Nephron progenitor cell (in vitro differentiated cells): ENCODE measurements around the gene ITPK1.

ENCODE experiments used
- DNase-seq: peaks from one replicate; pipeline ENCODE4 v3.0.0; 2021
- H3K27ac Mint-ChIP-seq: 2 replicates; pipeline ENCODE4 v1.8.0; 2021; ENCODE audit warnings: mild to moderate bottlenecking, moderate library complexity, mixed read lengths
- H3K27me3 Mint-ChIP-seq: 2 replicates; pipeline ENCODE4 v1.8.0; 2021; ENCODE audit warnings: mild to moderate bottlenecking, low read depth, mixed read lengths; ENCODE audit not compliant: poor library complexity
- H3K36me3 Mint-ChIP-seq: 2 replicates; pipeline ENCODE4 v1.8.0; 2021; ENCODE audit warnings: low read depth, mixed read lengths
- H3K4me1 Mint-ChIP-seq: 2 replicates; pipeline ENCODE4 v1.8.0; 2021; ENCODE audit warnings: mixed read lengths
- H3K4me3 Mint-ChIP-seq: 2 replicates; pipeline ENCODE4 v1.8.0; 2021; ENCODE audit warnings: mild to moderate bottlenecking, moderate library complexity, mixed read lengths
- H3K9me3 Mint-ChIP-seq: 2 replicates; pipeline ENCODE4 v1.8.0; 2021; ENCODE audit warnings: mild to moderate bottlenecking, moderate library complexity, mixed read lengths
- CTCF ChIP-seq: fragments of 200-600 bp; sonication (generic); IDR thresholded peaks from 2 replicates; pipeline ENCODE4 v1.5.0; 2021; ENCODE audit warnings: antibody characterized with exemption

Gene ITPK1

GRCh38 chr14:93079865-93080403 lies 35.8 kb downstream of the ITPK1 start:
- Mint-ChIP-seq H3K36me3 (no peaks in the 10 kb centered on the region), H3K27ac (no peak overlapping the region), H3K4me3 (no peak overlapping the region), H3K9me3 (no peaks in the 10 kb centered on the region), H3K27me3 (peaks cover 7% of the 10 kb centered on the region), H3K4me1 (peaks cover 48% of the 10 kb centered on the region)
- no peak for TF ChIP-seq CTCF
- no peak for DNase-seq

- no peaks in the 10 kb centered on the region for H3K36me3 Mint-ChIP-seq
- TF ChIP-seq CTCF, result no peak
- no peak overlapping the region for H3K27ac Mint-ChIP-seq
- H3K9me3 Mint-ChIP-seq, result no peaks in the 10 kb centered on the region
- no peak overlapping the region for H3K4me3 Mint-ChIP-seq
- DNase-seq, result no peak
- peaks cover 7% of the 10 kb centered on the region for H3K27me3 Mint-ChIP-seq
- peaks cover 51% of the 10 kb centered on the region for H3K4me1 Mint-ChIP-seq
These were observed 36.4 kb downstream of the ITPK1 start for GRCh38 chr14:93079321-93079720.

GRCh38 chr14:93078870-93079269 lies 36.9 kb downstream of the ITPK1 start:
- Mint-ChIP-seq H3K9me3 (no peaks in the 10 kb centered on the region), H3K36me3 (no peaks in the 10 kb centered on the region), H3K4me1 (peaks cover 53% of the 10 kb centered on the region), H3K27me3 (peaks cover 4% of the 10 kb centered on the region), H3K27ac (no peak overlapping the region), H3K4me3 (no peak overlapping the region)
- no peak for TF ChIP-seq CTCF
- no peak for DNase-seq

GRCh38 chr14:93076755-93077154 lies 39.0 kb downstream of the ITPK1 start:
- H3K9me3 Mint-ChIP-seq, result no peaks in the 10 kb centered on the region
- peak overlapping the region; percentile 80 for H3K27ac Mint-ChIP-seq
- peaks cover 4% of the 10 kb centered on the region for H3K27me3 Mint-ChIP-seq
- no peak for DNase-seq
- H3K4me1 Mint-ChIP-seq, result peaks cover 46% of the 10 kb centered on the region
- H3K36me3 Mint-ChIP-seq, result no peaks in the 10 kb centered on the region
- no peak overlapping the region for H3K4me3 Mint-ChIP-seq
- TF ChIP-seq CTCF, result no peak

- TF ChIP-seq CTCF, result no peak
- H3K36me3 Mint-ChIP-seq, result no peaks in the 10 kb centered on the region
- H3K4me1 Mint-ChIP-seq, result peaks cover 40% of the 10 kb centered on the region
- H3K4me3 Mint-ChIP-seq, result no peak overlapping the region
- H3K9me3 Mint-ChIP-seq, result no peaks in the 10 kb centered on the region
- peaks cover 4% of the 10 kb centered on the region for H3K27me3 Mint-ChIP-seq
- DNase-seq, result no peak
- H3K27ac Mint-ChIP-seq, result peak overlapping the region; percentile 18
These were observed 39.8 kb downstream of the ITPK1 start for GRCh38 chr14:93075891-93076290.
